Eye (tissue), 1 donor: ENCODE results near the gene STARD13.
"Not testable (repeated sequence)": the region's sequence is repeated elsewhere in the genome, so short reads cannot be mapped to it uniquely, and the experiment has no call there.

Experiments
- DNase-seq: peaks from one replicate; pipeline ENCODE4 v3.0.0-alpha.2; 2015

STARD13 gene

DNA sequence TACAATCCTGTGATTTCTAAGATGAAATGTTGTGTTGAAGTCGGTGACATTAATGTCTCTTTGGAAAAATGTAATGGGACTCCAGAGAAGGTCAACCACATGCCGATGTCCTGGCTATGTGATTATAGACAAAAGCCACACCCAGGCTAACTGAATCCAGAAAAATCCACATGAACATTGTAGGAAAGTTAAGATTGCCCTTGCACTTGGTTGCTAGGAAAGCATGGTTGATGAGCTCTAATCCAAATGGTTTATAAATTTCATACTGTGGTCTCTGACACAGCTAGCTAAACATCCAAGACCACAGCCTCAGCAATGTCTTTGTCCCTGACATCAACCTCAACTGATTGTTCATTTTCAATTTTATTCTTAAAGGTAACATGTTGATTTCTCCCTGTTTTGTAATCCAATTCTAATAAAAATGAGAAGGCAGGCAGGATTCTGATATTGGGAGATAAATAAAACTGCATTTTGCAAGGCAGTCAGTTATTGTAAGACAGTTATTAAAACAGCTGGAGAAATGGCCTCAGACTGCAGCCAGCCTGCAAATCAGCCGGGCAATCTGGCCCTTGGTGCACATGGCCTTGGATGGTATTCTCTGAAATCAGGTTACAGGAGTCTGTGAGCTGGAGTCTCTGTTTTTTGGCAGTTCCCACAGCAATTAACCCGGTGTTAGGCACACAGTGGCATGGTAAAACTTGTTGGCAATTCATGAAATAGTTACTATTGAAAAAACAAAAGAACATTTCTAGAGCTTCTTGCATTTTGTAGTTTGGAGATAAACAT lies 93.9 kb downstream of the STARD13 start:
- DNase-seq, result no peak

DNA sequence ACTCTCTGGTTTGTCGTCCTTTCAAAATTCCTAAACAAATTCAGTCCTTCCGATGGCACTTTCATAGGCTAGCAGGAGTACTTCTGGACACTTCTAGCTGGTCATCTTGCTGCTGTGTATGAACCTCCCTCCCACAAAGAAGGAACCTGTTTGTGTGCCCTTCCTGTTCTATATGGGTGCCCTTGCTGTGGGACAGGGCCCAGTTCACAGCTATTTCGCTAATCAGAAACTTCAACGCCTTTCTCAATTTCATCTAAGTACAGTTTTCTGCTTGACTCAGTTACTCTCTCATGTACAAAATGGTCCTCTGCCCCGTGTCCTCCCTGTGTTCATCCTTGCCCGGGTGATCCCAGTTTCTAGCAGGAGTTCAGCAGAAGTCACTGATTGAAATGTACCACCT lies 96.1 kb downstream of the STARD13 start:
- DNase-seq, result no peak

DNA sequence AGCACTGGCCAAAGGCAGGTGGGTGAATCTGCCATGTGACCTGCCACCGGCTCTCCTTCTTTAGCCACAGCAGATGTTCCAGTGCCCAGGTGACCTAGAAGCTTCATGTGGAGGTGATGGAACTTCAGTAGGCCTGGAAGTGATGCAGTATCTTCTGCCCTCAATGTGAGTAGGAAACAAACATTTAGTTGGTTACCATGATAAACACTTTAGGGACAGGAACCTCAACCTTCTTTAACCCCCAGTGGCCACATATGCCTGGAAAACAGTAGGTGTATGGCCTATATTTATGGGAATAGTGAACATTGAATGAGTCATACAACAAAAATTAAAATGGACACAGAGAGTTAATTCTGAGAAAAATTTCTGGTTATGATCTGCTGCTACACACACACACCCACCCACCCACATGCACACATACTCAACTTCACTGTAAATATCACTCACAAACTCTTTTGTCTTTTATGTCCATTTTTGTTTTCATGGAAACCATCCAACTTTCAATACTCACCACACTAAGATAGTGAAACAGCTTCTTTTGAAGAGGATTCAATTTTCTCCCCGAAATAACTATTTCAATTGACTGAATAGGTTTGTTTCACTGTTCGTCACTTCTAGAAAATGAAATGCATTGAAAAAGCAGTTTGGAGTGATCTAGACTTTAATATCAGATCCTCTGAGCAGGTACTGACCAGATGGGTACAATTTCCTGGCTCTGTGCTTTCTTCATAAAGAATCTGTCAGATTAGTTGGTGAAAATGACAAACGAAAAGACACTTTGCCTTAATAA lies 97.3 kb downstream of the STARD13 start:
- DNase-seq, result no peak

DNA sequence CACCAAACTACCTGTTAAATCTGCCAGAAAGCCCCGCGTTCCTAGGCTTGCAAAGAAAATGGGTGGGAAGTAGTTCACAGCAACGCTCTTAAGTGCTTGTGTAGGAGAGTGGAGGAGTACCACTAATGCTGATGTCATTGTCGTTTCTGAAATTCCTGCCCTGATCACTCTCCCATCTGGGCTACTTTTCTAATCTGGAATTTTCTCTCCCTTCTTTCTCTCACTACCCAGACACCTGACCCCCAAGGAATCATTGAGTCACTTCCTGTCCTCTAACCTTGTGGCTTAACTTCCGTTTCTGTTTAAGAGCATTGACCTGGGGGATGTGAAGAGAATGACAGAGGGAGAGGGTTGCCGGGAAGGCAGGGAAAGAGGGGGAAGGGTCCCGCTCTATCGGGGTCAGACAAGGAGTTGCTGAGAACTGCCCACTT lies 98.7 kb downstream of the STARD13 start:
- DNase-seq, result no peak

DNA sequence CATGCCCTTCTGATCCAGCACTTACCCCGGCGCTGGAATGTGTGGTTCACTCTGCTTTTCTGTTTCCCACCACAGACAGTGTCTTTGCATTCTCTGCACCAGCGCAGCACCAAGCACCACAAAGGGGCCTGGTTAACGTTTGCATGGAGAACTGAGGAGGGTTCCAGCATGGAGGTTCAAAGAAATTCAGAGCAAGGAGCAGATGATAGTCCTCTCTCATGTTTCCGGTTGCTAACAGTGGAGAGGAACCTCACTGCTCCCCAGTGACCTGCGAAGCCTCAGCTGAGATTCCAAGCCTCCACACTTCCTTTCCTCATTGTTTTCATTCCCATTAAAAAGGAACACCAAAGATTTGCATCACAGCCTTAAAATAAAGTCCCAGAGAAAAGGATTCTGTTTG lies 99.7 kb downstream of the STARD13 start:
- DNase-seq, result no peak

DNA sequence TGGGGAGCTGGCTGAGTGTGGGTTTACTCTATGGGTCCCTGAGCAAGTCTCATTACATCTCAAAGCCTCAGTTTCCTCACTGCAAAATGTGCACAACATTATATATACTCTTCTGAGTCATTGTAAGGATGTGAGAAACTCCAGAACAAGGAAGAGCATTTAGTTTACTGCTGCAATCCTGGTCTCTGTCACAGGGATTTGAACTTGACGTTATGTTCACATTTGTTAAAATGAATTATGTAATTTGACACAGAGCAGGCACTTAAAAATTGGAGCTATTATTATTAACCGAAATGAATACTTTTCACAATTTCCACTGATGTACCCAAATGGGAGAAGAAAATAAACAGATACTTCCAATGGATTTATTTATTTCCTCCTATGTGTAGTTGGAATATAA lies 101.0 kb downstream of the STARD13 start:
- no peak for DNase-seq

DNA sequence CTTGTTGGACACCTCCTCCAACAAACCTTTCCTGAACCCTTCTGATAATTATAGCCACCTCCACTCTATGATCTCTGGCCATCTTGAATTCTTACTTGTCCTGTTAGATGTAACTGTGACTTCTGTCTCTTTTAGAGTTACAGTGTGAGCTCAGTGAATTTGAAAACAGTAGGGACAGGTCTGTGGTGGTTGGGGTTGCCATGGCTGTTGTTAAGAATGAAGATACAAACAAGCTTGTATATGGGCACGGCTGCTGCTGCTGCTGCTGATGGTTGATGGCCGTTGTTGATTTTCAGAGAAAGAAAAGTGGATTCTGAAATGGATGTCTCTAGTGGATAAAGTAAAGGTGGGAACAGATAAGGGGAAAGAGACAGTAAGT lies 101.5 kb downstream of the STARD13 start:
- DNase-seq, result no peak

DNA sequence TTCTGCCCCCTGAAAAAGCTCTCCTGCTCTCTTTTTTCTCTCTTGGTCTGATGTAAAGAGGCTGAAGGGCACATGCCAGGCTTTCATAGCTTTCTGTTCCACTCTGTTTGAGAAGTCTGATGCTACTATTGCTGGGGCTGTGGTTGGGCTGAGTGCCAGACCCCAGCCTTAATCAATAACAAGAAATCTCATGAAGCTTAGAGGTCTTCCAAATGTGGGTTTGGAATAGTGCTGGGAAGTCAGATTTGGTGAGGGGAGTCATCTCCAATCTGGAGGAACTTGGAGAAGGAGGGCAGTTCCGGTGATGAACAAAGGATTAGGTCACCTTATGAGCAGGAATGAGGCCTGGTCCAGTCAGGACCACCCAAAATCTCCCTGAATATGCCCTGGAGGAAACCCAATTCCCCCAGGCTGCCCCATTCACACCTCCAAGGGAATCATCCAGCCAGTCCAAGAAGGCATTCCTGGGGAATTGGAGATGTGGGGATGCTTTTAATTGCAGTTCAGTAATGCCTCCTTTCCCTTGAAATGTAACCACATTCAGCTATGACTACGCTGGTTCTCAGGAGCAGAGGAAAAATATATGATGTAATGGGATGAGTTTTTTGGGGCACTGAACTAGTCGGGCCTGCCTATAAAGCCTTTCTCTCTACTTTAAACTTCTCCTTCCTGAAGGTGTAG lies 102.0 kb downstream of the STARD13 start:
- DNase-seq, result no peak

DNA sequence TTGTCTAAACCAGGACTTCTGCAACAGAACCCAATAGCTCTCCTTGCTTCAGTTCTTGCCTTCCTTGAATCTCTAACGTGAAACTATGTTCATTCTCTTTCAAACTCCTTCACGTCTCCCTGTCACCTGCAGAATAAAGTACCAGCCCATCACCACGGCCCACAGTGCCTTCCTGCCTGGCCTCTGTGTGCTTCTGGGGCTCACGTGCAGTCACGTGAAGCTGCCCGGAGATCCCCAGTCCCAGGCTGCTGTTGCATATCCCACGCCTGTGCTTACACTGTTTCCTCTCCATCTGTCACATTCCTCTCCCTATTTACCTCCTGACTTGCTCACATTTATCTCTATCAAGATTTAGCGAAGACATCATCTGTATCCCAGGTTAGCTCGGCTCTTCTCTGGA lies 102.8 kb downstream of the STARD13 start:
- DNase-seq, result no peak

DNA sequence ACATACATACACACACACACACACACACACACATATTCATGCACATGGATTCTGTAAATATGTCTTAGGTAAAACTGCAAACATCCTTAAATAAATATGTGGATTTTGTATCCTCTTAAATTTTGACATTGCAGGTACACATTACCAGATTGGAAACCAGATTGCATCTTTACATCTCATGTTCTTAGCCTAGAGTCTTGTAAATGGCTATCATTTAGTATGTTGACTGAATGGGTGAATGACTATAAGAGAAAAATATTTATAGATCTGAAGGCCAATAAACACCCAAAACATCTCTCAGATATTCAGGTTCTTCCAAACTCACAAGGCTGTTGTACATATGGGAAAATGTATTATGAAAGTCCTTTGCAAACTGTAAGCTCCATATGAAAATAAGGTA lies 104.3 kb downstream of the STARD13 start:
- no peak for DNase-seq

DNA sequence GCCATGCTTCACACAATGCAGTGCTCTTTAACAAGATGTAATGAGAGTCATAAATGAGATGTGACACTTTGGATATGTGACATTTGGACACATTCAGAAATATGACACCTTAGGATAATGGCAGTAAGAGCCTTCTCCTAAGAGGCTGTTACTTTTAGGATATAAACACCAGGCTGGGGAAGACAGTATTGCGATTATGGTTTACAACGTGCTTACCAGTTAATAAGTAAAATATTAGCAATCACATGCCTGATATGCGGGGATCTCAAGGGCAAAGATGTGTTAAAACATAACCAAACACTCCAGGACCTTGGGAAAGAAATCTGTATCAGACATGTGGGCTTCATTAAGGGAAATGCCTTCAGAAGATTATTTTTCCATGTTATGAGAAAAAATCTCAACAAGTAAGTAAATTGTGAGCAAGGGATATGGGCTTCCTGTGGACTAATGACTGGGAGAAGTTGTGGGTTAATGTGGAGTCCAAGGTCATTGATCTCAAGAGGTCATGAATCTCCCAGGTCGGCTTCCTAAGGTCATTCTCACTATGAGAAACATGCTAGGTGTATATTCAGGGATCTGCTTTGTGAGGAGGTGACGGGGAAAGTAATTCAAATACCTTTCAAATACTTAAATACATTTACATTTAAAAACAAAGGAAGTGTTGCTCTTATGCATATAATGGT lies 105.3 kb downstream of the STARD13 start:
- DNase-seq, result no peak

DNA sequence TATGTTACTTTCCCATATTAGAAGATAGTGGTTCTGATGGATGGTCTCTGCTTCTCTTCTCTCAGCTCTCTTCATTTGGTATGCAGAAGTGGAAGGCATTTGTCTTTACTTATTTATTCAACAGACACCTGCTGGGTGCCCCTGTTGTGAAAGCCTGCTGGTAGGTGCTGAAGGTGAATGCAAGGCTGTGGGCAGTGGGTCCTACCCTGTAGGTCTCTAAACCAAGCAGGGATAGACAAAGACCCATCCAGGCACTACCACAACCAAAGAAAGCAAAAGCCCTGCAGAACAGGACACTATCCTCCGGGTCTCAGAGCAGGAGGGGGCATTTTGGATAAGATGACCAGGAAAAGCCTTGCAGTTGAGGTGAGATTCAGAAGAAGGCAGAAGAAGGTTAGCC lies 106.1 kb downstream of the STARD13 start:
- no peak for DNase-seq

DNA sequence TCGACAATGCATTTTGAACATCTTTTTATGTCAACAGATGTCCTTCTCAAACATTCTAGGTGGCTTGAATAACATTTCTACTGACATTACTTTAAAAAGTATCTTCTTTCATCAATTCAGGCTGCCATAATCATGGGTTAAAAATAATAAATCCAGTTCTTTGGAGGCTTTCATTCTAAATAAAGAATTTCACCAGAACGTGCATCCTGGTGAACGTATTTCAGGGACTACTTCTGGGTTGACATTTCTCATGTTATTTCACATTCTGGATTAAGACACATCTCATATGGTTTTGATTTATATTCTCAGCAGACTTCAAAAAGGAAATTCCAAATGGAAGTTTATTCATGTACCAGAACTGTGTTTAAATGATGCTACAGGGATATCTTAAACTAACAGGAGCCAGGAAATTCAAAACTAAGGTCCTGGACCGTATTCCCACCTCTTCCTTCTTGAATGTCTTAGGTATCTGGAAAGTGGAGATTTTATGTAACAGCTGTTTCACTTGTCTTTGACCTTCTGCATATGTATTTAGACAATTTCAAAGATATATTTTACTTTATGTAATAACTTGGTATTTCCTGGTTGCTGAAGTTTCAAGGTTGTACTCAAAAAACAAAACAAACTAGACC lies 107.2 kb downstream of the STARD13 start:
- peak; percentile 41 for DNase-seq

DNA sequence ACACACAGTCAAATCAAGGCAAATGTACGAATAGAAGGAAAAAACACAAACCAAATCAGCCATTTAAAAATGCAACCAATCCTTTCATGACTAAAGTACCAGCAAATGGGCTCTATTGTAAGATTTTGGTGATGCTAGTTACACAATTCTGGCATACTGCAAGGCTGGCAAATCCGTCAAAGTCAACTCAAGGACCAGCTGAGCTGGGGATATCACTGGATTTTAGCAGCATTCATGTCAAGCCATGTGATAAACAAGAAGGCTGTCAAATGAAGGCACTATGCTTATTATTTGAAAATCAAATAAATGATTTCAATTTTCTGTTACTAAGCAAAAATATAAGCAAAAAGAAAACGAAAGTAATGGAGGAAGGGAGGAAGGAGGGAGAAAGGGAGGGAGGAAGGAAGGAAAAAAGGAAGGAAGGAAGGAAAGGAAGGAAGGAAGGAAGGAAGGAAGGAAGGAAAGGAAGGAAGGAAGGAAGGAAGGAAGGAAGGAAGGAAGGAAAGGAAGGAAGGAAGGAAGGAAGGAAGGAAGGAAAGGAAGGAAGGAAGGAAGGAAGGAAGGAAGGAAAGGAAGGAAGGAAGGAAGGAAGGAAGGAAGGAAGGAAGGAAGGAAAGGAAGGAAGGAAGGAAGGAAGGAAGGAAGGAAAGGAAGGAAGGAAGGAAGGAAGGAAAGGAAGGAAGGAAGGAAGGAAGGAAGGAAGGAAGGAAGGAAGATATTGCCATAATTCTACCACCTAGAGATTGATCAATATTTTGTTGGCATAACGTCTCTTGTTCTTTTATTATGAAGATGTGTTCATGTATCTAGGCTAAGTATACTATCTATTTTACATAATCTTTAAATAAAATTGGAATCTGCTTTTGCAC lies 108.0 kb downstream of the STARD13 start:
- not testable (repeated sequence) for DNase-seq

DNA sequence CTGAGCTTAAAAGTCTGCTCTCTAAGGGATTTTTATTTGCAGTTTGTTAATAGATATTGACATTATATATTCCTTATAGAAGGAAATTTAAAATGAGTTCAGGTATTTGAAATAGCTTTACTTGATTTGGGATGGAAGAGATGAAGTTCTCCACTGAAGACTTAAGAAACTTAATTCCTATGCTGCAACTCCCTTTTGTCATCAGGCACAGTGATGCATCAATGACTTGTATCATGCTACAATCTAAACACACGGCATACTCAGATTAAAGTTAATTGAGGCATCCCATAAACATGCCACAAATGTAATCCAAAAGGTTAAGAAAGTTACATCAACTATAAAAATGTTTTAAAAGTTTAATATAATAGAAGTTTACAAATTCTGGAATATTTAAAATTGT lies 109.0 kb downstream of the STARD13 start:
- DNase-seq, result no peak

DNA sequence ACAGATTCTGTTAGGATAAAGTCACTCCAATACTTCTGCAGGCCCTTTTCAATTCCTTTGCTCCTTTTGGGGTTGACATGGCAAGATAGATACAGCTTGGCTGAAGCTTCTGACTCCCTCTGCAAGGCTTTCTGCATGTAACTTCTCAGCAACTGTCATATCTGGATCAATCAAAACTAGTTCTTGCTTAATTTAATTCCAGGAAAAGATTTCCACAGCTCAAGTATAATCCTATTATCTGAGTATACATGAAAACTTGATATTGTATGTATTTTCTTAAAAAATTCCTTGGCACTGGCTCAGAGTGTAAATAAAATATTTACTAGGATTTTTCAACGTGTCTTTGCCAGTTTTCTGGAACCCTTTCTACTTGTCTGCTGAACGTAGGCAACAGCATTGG lies 109.6 kb downstream of the STARD13 start:
- DNase-seq, result no peak

DNA sequence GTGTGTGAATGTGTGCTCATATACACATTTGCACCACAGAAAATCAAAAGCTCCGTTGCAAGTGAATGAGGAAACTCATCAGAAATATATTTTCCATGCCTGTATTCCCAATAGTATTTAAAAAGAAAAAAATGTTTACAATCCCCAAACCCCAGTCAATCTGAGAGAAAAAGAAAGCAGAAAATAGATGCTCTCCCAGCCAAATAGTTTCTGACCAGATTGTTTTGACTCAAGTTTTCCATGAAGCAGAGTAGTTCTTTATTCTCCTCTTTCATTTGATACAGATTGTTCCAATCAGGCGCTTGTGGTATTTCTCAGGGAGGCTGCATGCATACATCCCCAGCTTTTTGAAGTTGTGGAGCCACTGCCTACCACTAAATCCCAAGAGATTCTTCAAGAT lies 110.6 kb downstream of the STARD13 start:
- peak; percentile 69 for DNase-seq

DNA sequence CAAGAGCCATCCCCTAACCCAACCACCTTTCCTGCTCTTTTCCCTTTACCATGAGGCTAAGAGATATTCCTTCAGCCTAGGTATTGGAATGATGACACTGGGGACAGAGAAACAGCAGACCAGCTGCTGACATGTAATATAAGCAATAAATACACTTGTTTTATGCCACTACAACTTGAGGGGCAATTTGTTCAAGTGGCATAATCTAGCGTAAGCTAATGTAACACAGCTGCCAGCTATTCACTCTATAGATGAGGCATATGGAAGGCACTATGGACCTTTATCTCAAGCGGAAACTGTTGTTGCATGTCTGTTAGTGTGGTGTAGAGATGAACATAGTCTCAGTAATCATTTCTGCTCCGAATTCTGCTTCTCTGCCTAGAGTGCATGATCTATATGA lies 111.1 kb downstream of the STARD13 start:
- DNase-seq, result peak; percentile 47

DNA sequence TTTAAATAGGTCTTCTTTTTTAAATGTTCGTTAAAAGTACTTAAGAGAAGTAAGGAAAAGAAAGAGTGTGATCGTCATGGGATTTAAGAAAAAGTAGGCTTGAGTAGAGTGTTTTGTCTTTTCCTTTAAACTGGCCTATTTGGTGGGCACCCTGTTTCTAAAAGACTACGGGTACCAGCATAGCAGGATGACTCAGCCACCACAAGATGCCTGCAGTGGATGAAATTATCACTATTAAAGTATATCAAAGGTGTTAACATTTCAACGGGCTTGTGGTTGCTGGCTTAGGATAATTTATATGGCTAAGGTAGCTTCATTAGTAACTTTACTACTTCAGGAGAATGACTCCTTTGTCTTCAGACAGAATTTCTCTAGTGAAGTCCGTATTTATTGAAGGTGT lies 112.6 kb downstream of the STARD13 start:
- no peak for DNase-seq

DNA sequence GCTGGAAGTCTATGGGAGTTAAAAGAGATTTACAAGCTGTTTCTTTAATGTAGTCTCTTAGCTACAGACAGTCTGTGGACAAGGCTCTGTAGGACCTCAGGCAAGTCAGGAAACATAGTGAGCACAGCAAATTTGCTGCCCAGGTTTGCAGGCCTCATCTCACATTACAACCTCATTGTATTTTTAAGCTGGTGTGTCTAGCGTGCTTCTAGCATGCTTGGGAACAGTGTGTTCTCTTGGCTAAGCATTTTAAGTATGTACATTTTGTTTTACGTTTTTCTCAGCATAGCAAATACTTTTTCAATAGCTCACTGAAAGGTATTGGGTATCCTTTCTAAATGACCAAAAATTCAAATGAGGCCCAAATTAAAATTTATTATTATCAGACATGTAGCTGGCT lies 113.2 kb downstream of the STARD13 start:
- no peak for DNase-seq

DNA sequence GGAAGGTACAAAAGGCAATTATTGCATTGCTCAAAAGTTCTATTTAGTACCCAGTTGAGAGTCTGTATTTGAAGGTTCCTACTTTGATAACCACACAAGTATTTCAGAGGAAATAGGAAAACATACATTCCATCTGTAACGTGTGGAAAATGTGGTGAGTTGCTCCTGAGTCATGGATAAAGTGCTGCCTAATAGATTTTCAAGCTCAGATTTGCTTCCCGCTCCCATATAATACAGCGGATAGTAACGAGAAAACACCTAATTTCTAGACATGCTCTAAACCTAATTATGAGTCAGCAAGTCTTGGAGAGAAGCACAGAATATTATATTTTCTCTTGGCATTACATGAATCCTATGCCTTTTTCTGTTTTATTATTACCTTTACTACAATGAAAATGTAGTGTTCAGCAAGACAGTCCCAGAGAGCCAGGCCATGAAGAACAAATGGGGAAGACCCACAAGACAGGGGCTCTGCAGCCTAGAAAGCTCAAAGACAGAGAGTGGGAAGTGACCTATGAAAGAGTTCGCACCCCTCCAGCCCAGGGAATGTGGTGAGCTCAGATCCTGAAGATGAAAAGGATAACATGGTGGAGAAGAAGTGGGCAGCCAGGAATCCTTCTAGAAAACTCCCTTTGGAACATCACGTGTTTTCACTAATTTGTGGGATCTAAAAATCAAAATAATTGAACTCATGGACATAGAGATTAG lies 116.1 kb downstream of the STARD13 start:
- no peak for DNase-seq
